MV-4-11 (cell line): ENCODE results near the gene DNASE2.
A peak's percentile ranks its signal among the peaks of the same experiment; 100 is the strongest.

Experiments used
- DNase-seq: peaks from one replicate; lab custom pipeline; 2025; lab: John Stamatoyannopoulos, UW

The DNASE2 gene

DNA sequence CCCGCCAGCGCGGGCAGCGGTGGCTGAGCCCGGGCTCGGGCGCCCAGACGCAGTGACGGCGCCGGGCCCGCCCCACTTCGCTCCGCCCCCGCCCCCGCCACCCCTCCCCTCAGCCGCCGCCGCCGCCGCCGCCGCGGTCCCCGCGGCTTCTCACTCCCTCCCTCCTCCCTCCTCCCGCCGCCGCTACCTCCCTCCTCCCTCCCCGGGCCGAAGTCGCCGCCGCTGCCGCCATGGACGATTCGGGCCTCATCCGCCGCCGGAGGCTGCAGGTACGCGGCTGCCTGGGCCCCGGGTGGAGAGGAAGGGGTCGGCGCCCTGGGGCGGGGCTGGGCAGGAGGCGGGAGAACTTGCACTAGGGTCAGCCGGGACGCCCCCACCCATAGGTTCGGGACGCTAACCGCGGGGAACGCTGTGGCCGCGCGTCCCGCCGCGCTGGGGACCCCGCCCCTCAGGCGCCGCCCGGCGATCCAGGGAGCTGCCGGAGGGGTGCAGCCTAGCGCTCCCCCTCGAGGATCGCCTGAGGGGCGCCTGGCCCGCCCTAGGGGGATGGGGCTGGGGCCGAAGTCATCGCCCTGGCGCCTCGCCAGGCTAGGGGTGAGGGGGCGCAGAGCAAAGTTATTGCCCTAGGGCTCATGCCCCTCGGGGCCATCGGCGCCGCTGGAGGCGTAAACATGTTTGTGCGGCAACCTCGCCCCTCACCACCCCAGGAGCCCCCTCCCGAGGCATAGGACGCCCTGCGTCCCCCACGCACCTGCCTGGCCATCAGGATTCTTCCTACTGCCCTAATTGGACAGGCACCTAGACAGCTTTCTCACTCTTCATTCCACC is 47.3 kb downstream of the DNASE2 start:
- no peak for DNase-seq

DNA sequence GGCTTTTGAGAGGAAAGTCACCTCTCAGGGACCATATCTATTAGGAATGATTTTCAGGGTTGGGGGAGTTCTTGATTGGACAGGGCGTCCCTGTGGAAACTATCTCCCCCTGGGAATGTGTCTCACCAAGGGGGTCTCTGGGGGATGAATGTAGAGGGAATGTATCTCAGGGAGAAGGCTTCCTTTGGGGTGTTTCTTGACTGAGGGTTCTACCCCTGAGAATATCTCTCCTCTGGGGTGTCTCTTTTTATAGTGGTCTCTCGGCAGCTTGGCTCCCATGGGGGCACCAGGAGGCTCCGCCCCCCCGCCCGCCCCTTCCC is 47.9 kb downstream of the DNASE2 start:
- DNase-seq, result no peak

DNA sequence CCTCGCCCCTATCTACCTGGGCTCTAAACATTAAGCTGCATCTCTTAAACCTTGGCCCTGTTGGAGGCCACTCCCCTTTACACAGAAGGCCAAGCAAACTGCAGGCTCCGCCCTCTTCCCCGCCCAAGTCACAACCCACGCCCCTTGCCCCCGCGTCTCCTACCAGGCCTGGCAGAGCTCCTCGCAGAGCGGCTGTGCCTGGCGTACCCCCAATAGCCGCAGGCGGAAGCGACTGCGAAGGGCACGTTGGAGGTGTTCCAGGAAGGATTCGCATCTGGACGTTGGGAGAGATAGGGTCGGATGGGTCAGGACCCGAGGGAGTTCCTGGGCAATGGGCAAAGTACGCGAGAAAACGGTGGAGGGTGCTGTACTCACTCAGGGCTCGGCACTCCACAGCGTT is 52.8 kb downstream of the DNASE2 start:
- DNase-seq, result no peak

DNA sequence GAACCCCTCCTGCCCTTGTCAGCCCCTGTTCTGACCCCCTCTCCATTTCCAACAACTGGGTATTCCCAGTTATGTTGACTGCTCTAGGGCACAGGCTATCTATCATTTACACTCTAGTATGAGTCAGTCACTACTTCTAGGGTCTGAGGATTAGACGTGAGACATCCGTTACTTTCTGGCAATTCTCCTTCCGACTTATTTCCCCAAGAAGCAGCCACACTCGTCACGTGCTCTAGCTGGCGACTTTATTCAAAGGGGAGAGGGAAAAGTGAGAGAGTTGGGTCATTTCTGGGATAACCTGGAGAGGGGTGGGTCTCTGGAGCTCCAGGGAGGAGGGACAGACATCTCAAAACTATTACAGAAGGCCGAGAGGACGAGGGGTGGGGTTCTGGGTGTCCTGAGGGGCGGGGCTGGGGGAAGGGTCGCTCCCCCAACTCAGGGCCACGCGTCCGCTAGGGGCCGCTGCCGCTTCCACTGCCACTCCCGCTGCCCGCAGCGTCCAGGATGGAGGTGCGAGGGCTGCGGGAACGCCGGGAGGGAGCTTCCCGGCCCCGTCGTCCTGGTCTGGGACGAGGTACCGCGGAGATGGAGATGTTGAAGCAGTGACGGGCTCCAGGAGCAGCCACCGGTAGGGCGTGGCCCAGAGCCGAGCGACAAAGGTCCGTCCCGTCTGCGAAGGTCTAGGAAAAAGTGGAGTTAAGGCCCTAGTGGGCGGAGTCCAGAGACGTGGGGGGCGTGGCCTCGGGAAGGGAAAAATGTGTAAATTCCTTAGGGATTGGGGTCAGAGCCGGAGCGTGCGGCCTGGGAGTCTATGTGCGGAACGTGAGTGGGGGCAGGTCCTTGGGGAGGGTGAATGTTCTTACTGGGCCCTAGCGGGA is 55.8 kb downstream of the DNASE2 start:
- peak; percentile 61 for DNase-seq
